Activated T-helper 1 cell treated with anti-CD3 and anti-CD28 coated beads, Interleukin-12 subunit alpha, Interleukin-12 subunit beta, Interleukin-2, Interleukin-4 antibody, amounts not matched to agents 30 ng/mL and 10 ng/mL and 1 ng/mL, durations not matched to agents 14 hours and 24 hours and 36 hours (primary cell): ENCODE measurements around the gene TUFM. TPM values are rescaled to one million over a fixed set of nuclear protein-coding genes. Genes with fewer than 3 reads are reported as not detected.
"Not testable (repeated sequence)": the region's sequence is repeated elsewhere in the genome, so short reads cannot be mapped to it uniquely, and the experiment has no call there.

ENCODE experiments used
- DNase-seq: peaks from one replicate; pipeline ENCODE4 v3.0.0; 2021; ENCODE audit warnings: low spot score
- H3K27ac Mint-ChIP-seq: one replicate; pipeline ENCODE4 v1.8.0; 2021; ENCODE audit warnings: mild to moderate bottlenecking, mixed read lengths
- H3K27me3 Mint-ChIP-seq: one replicate; pipeline ENCODE4 v1.8.0; 2022; ENCODE audit warnings: mild to moderate bottlenecking, moderate library complexity, mixed read lengths; ENCODE audit not compliant: insufficient read depth
- H3K36me3 Mint-ChIP-seq: one replicate; pipeline ENCODE4 v1.8.0; 2021; ENCODE audit warnings: low read depth, mixed read lengths
- H3K4me1 Mint-ChIP-seq: one replicate; pipeline ENCODE4 v1.8.0; 2021; ENCODE audit warnings: low read depth, mixed read lengths
- H3K4me3 Mint-ChIP-seq: one replicate; pipeline ENCODE4 v1.8.0; 2021; ENCODE audit warnings: mild to moderate bottlenecking, moderate library complexity, mixed read lengths
- H3K9me3 Mint-ChIP-seq: one replicate; pipeline ENCODE4 v1.8.0; 2021; ENCODE audit warnings: mixed read lengths
- intact Hi-C: fragments of 100-400 bp; cut with micrococcal nuclease; formaldehyde crosslinking; loops from one replicate; pipeline ENCODE4 v1.15.1; 2024
- total RNA-seq: library from RNA; stranded (reverse); gene quantifications from 2 replicates; pipeline ENCODE4 v1.2.3, GENCODE V29; 2022

Gene TUFM
- total RNA-seq, 1 donor from 2014 or later: 261 TPM

DNA sequence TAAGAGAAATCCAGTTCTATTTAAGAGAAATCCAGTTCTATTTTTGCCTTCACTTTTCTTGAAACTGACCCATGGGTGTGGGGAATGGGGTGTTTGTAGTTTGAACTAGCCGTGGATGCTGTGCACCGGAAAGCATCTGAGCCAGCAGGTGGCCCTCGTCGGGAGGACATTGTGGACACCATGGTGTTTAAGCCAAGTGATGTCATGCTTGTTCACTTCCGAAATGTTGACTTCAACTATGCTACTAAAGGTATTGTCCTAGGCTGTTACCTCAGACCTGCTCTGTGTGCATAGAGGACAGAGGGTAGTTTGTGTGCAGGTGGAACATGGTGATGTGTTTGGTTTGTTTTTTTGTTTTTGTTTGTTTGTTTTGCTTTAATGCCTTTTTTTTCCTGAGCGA, 20.0 kb downstream of the TUFM start:
- DNase-seq: no peak
- Mint-ChIP-seq H3K9me3 (no peaks in the 10 kb centered on the region), H3K4me1 (peaks cover 57% of the 10 kb centered on the region), H3K4me3 (peak overlapping the region; percentile 53), H3K27ac (no peak overlapping the region), H3K27me3 (peaks cover 4% of the 10 kb centered on the region), H3K36me3 (peaks cover 55% of the 10 kb centered on the region)
- intact Hi-C loops: no loop called here

DNA sequence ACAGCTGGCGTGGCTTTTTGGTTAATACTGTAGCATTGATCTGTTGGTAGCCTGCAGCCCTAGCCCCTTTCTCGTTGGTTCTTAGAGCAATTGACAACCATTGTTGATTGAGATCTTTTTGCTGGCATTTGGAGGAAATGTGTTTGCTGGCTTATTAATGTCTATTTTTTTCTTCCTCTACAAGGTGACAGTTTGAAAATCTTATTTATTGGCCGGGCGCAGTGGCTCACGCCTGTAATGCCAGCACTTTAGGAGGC, 21.5 kb downstream of the TUFM start:
- Mint-ChIP-seq H3K4me1 (peaks cover 56% of the 10 kb centered on the region), H3K9me3 (no peaks in the 10 kb centered on the region), H3K27ac (peak overlapping the region; percentile 100), H3K4me3 (peak overlapping the region; percentile 98), H3K27me3 (peaks cover 4% of the 10 kb centered on the region), H3K36me3 (peaks cover 45% of the 10 kb centered on the region)
- intact Hi-C loops: loop anchor here (1.0 to 5.0 kb wide), 7 partner anchors 22 to 983 kb away; partner anchors contain the start of genes KIF22, MAZ, NFATC2IP and RABEP2
- no peak for DNase-seq

DNA sequence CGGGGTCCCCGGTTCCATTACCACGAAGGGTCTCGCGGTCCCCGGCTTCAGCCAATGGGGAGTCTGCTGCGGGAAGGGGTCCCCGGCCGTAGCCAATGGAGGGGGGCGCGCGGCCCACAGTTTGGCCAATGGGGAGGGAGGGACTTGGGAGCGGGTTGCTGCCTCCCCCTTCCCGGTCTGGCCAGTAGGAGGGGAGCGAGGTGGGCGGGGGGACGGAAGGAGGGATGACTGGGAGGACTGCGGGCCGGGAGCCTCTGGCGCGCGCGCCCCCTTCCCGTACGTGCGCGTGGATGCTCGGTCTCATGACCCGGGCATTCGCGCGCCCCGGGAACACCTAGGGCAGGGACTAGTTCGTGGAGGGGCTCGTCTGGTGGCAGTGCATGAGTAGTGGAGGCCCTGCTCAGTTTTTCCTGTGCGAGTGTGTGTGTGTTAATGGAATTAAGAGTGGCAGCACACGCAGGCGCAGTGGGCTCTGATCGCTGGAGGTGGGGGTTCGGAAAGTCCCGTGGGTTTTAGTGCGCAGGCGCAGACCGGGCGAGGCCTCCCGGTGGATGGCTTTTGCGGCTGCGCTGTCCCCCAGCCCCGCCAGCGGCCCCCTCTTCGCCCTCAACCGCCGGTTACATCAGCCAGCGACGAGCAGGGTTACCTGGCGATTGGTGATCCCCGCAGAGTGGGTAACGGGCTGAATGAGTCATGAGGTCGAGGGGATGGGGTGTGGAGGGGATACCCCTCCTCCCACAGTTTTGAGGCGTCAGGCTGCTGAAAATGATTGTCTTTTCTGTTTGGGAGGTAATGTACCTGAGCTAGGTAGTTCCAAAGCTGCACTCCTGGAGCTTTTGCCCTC, 22.1 kb downstream of the TUFM start:
- Mint-ChIP-seq H3K4me3 (peak overlapping the region; percentile 98), H3K36me3 (peaks cover 40% of the 10 kb centered on the region), H3K4me1 (peaks cover 52% of the 10 kb centered on the region), H3K27me3 (peaks cover 4% of the 10 kb centered on the region), H3K27ac (peak overlapping the region; percentile 100), H3K9me3 (no peaks in the 10 kb centered on the region)
- DNase-seq: peak; percentile 93
- intact Hi-C loops: loop anchor here (1.0 to 5.0 kb wide), 7 partner anchors 22 to 983 kb away; partner anchors contain the start of genes KIF22, MAZ, NFATC2IP and RABEP2

DNA sequence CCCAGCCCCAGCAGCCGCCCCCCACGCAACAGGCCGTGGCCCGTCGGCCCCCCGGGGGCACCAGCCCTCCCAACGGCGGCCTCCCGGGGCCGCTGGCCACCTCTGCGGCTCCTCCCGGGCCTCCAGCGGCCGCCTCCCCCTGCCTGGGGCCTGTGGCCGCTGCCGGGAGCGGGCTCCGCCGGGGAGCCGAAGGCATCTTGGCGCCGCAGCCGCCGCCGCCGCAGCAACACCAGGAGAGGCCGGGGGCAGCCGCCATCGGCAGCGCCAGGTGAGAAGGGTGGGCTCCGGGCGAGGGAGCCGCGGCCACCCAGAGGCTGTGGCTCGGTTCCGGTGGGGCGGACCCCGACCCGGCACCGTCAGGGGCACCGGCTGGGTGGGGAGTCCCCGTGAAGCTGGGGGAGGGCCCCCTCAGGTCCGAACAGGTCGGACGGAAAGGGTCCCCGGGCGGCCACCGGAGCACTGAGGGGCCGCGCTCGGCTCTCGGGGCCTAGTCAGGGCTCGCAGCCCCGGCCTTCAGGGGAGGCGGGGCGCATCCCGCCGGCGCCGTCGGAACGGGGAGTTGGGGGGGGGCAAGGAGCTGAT, 22.8 kb downstream of the TUFM start:
- intact Hi-C loops: loop anchor here (5.0 kb wide), 3 partner anchors 204 to 984 kb away; partner anchors contain the start of genes KIF22 and MAZ
- H3K4me3 Mint-ChIP-seq: peak overlapping the region; percentile 98
- peak overlapping the region; percentile 100 for H3K27ac Mint-ChIP-seq
- H3K36me3 Mint-ChIP-seq: peaks cover 41% of the 10 kb centered on the region
- no peaks in the 10 kb centered on the region for H3K9me3 Mint-ChIP-seq
- H3K27me3 Mint-ChIP-seq: peaks cover 4% of the 10 kb centered on the region
- DNase-seq: no peak
- H3K4me1 Mint-ChIP-seq: peaks cover 52% of the 10 kb centered on the region

DNA sequence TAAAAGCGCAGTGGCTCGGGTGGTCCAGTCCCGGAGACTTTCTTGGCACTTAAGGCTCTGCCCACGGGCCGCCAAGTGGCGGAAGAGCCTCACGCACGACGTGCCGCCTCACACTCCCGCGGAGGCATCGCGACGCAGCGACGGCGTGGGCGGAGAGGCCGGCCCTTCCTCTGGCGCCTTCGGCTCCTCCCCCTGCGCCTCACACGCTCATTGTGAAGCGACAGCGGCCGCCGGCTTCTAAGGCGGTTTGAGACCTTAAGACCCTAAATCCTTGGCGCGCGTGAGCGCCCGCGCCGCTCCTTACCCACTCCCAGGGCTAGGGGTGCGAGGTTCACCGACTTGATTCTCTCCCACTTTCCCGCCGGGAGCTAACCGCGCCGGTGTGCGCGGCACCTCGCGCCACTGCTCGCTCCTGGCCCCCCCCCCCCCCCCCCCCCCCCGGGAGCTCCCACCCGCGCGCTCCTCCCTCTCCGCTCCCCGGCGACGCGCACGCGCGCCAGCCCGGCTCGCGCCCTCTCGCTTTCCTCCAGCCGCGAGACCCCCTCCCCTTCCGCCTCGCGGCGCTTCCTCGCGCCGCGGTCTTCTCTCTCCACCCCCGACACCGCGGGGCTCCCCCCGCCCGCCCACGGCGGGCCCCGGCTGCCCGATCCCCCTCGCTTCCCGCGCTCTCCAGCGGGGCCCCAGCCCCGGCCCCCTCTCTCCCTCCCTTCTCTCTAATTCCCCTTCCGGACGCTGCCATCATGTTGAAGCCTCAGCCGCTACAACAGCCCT, 23.4 kb downstream of the TUFM start, which contains the start of gene ATXN2L:
Gene ATXN2L (plus strand): TSS at position 480 of the 771 bp plus-strand sequence. CDS start 261 bp downstream, at position 741.
- Mint-ChIP-seq H3K27ac (peak within 1 kb of the TSS; percentile 100), H3K4me3 (peak within 1 kb of the TSS; percentile 98), H3K36me3 (peaks cover 35% of the 10 kb centered on the region), H3K27me3 (peaks cover 4% of the 10 kb centered on the region), H3K4me1 (peaks cover 48% of the 10 kb centered on the region), H3K9me3 (no peaks in the 10 kb centered on the region)
- intact Hi-C loops: loop anchor here (5.0 kb wide), 3 partner anchors 205 to 985 kb away; partner anchors contain the start of genes KIF22 and MAZ
- DNase-seq: peak; percentile 92

DNA sequence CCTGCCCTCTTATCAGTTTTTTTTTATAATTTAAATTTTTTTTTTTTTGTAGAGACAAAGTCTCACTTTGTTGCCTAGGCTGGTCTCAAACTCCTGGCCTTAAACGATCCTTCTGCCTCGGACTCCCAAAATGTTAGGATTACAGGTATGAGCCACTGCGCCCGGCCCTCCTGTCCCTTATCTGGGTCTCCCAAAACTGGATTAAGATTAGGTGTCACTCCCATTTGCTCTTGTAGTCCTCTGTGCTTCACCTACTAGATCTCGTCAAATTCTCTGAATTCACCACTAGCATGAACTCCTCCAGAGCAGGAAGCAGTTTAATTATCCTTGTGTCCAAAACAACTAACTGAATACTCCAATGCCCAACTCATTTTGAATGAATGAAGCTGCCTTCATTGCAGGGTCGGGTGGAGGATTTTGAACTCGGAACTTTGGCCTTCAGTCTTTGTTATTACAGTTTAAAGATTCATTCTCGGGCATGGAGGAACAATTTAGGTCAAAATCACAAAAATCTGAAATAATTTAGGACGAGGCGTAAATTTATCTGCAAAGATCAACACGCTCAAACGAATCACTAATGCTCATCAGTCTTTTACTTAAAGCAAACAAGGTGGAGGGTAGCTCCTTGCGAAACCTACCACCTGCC, 24.2 kb downstream of the TUFM start:
- Mint-ChIP-seq H3K4me3 (peak overlapping the region; percentile 90), H3K36me3 (peaks cover 29% of the 10 kb centered on the region), H3K27me3 (peaks cover 4% of the 10 kb centered on the region), H3K4me1 (peaks cover 40% of the 10 kb centered on the region), H3K9me3 (no peaks in the 10 kb centered on the region), H3K27ac (peak overlapping the region; percentile 79)
- no peak for DNase-seq
- intact Hi-C loops: loop anchor here (5.0 kb wide), 3 partner anchors 205 to 985 kb away; partner anchors contain the start of genes KIF22 and MAZ

DNA sequence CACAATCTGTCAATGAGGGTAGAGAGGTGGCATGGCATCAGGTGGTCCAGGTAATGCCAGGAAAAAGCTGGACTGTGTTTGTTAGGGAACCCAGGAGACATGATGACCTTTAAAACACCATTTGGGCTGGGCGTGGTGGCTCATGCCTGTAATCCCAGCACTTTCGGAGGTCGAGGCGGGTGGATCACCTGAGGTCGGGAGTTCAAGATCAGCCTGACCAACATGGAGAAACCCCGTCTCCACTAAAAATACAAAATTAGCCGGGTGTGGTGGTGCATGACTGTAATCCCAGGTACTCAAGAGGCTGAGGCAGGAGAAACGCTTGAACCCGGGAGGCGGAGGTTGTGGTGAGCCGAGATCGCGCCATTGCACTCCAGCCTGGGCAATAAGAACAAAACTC, 25.6 kb downstream of the TUFM start:
- Mint-ChIP-seq H3K4me3 (peak overlapping the region; percentile 43), H3K36me3 (peaks cover 17% of the 10 kb centered on the region), H3K27ac (peak overlapping the region; percentile 57), H3K4me1 (peaks cover 26% of the 10 kb centered on the region)
- H3K9me3 Mint-ChIP-seq, H3K27me3 Mint-ChIP-seq, DNase-seq: not testable (repeated sequence)
- intact Hi-C loops: loop anchor here (5.0 kb wide), 3 partner anchors 207 to 987 kb away; partner anchors contain the start of genes KIF22 and MAZ

DNA sequence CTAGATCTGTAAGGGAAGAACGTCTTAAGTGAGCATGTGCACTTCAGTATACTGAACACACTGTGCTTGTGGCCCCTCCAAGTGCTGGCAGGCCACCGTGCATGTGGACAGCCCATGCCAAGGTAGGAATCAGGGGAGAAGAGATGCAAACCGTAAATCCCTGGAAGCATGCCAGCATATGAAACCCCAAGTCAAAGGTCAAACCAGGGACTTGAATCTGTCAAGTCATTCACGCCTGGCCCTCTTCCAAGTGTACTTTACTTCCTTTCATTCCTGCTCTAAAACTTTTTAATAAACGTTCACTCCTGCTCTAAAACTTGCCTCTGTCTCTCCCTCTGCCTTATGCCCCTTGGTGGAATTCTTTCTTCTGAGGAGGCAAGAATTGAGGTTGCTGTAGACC, 26.1 kb downstream of the TUFM start:
- intact Hi-C loops: loop anchor here (5.0 kb wide), 3 partner anchors 207 to 987 kb away; partner anchors contain the start of genes KIF22 and MAZ
- H3K27ac Mint-ChIP-seq: no peak overlapping the region
- no peak overlapping the region for H3K4me3 Mint-ChIP-seq
- H3K9me3 Mint-ChIP-seq: no peaks in the 10 kb centered on the region
- no peak for DNase-seq
- H3K36me3 Mint-ChIP-seq: peaks cover 13% of the 10 kb centered on the region
- H3K27me3 Mint-ChIP-seq: peaks cover 4% of the 10 kb centered on the region
- peaks cover 21% of the 10 kb centered on the region for H3K4me1 Mint-ChIP-seq

DNA sequence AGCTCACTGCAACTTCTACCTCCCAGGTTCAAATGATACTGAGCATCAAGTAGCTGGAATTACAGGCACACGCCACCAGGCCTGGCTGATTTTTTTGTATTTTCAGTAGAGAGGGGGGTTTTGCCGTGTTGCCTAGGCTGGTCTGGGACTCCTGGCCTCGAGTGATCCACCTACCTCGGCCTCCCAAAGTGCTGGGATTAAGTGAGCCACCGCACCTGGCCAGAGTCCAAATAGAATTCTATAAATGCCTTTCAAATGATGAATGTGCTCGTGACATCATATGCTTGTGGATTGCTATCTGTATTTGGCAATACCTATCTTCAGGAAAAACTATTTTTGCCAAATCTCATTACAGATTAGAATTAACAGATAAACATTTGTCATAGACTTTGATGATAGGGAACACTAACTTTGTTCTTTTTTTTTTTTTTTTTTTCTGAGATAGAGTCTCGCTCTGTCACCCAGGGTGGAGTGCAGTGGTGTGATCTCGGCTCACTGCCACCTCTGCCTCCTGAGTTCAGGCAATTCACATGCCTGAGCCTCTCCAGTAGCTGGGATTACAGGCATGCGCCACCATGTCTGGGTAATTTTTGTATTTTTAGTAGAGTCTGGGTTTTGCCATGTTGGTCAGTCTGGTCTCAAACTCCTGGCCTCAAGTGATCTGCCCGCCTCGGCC, 38.6 kb downstream of the TUFM start:
- H3K4me1 Mint-ChIP-seq, H3K27ac Mint-ChIP-seq, H3K4me3 Mint-ChIP-seq, H3K27me3 Mint-ChIP-seq, DNase-seq, intact Hi-C loops, H3K36me3 Mint-ChIP-seq, H3K9me3 Mint-ChIP-seq: not testable (repeated sequence)

DNA sequence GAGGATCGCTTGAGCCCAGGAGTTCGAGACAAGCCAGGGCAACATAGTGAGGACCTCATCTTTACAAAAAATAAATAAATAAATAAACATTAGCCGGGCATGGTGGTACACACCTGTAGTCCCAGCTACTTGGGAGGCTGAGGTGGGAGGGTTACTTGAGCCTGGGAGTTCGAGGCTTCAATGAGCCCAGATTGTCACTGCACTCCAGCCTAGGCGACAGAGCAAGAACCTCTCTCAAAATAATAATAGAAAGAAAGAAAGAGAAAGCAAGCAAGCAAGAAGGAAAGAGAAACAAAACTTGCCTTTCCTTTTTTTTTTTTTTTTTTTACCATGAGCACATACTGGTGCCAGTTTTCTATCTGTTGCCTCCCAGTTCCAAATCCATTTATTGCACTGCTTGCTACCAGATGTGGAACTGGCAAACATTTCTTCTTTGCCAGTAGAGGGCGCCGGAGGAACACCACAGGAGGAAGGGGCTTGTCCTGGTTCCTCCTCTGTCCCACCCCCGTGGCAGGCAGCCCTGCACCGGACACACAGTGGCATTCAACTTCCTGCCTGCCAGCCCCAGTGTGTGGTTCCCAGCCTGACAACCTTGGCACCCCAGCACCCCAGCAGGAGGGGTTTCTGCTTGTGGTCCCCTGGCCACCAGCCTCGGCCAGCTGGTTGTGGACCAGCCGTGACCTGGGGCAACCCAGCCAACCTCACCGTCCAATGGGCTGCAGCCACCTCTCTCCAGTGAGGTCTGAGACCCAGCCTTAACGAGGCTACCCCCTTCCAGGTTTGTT, 43.7 kb downstream of the TUFM start:
- peak overlapping the region; percentile 69 for H3K4me3 Mint-ChIP-seq
- H3K27ac Mint-ChIP-seq, intact Hi-C loops, H3K36me3 Mint-ChIP-seq, DNase-seq, H3K4me1 Mint-ChIP-seq, H3K27me3 Mint-ChIP-seq, H3K9me3 Mint-ChIP-seq: not testable (repeated sequence)
